Heart left ventricle (tissue), 13 donors: ENCODE data around the gene CSMD2.

Experiments used
- CTCF ChIP-seq, 12 donors: fragments of 200-600 bp; sonication (generic) in 4 of 12; IDR thresholded peaks; one replicate each; pipeline versions ENCODE4 v1.5.0 to v1.8.0; 2018 to 2022; ENCODE audit warnings: antibody characterized with exemption in 12 of 12, mild to moderate bottlenecking in 5 of 12
- POLR2A ChIP-seq, 2 donors: fragments of 450-650 bp; IDR thresholded peaks; one replicate each; pipeline ENCODE4 v1.6.1; 2017; ENCODE audit warnings: antibody characterized with exemption in 2 of 2, mild to moderate bottlenecking in 2 of 2, moderate library complexity in 2 of 2
- donor health status: ischemic (EF 13 %, LVEDD 7.1; RV severe dilation, severe dysfunction).
- donor health status: DM: no; HTN: yes; CAD: no.
- donor health status: DM: no; HTN: no; CAD: no.
- donor health status: ischemic (EF 25% LVEDD 6.9; RV normal size, moderate dysfunction).
- donor health status: ischemic (EF 25% LVEDD 5.7; RV mildly dilated, moderate dysfunction).
- donor health status: ischemic (EF 35%, LVEDD 5.7; RV mildly dilated, moderate dysfunction).
- donor health status: nonischemic (EF 11% LVEDD 7.7; RV severe dilation, severe dysfunction).
- donor health status: DM: yes; HTN: yes; CAD: no.
- donor health status: PGD.
- donor health status: ischemic (EF 29% LVEDD 5.4; RV normal size, mild dysfunction).
- donor health status: nonischemic (EF 23%, LVEDD 6.1; RV moderate dilation, normal function).

GRCh38 chr1:34199927-34200326 lies 34.9 kb upstream of the CSMD2 start:
- no peak for TF ChIP-seq CTCF (IDR thresholded peaks at IDR 0.05)
- no peak for TF ChIP-seq POLR2A (IDR thresholded peaks at IDR 0.05)
